Left lung (tissue), 10 donors: ENCODE measurements around the gene FAM120B. TPM values are rescaled to one million over a fixed set of nuclear protein-coding genes. Genes with fewer than 3 reads are reported as not detected.

Experiments used
- ATAC-seq: fragments of 200-7000 bp; cut with Tn5 transposase; one replicate; pipeline ENCODE4 v1.9.1; 2020; ENCODE audit warnings: moderate library complexity
- DNase-seq, 4 donors: peaks; one replicate each; pipeline ENCODE4 v3.0.0-alpha.2; 2013 to 2020
- H3K27ac ChIP-seq, 2 donors: fragments of 200-600 bp; sonication (generic) in 1 of 2; one replicate each; pipeline versions ENCODE4 v1.5.0 to v1.8.0; 2020 to 2021
- H3K27me3 ChIP-seq, 2 donors: fragments of 200-600 bp; sonication (generic) in 1 of 2; one replicate each; pipeline versions ENCODE4 v1.5.0 to v1.8.0; 2020 to 2021
- H3K36me3 ChIP-seq, 2 donors: fragments of 200-600 bp; sonication (generic) in 1 of 2; one replicate each; pipeline versions ENCODE4 v1.5.0 to v1.8.0; 2020 to 2021
- H3K4me1 ChIP-seq, 2 donors: fragments of 200-600 bp; one replicate each; pipeline ENCODE4 v1.8.0; 2021
- H3K4me3 ChIP-seq, 2 donors: fragments of 200-600 bp; sonication (generic) in 1 of 2; one replicate each; pipeline versions ENCODE4 v1.5.0 to v1.8.0; 2020 to 2021; ENCODE audit warnings: mild to moderate bottlenecking in 1 of 2
- H3K9me3 ChIP-seq, 2 donors: fragments of 200-600 bp; sonication (generic) in 1 of 2; one replicate each; pipeline versions ENCODE4 v1.5.0 to v1.8.0; 2020 to 2021
- CTCF ChIP-seq, 2 donors: fragments of 200-600 bp; sonication (generic) in 1 of 2; IDR thresholded peaks; one replicate each; pipeline versions ENCODE4 v1.5.0 to v1.8.0; 2021; ENCODE audit warnings: antibody characterized with exemption in 2 of 2
- intact Hi-C, 2 donors: fragments of 100-400 bp; cut with DNase I; formaldehyde crosslinking; loops; one replicate each; pipeline versions ENCODE4 v1.11.2 to v1.14.2; 2022
- polyA plus RNA-seq, 6 donors: library from polyadenylated mRNA; unstranded; fragments of 120-200 nt; gene quantifications; one replicate each; pipeline ENCODE4 v1.2.1, GENCODE V29; 2013; ENCODE audit not compliant: insufficient read length in 6 of 6
- total RNA-seq, 2 donors: library from RNA; stranded (reverse); fragmentation: NEBNext Ultra II Directional; extraction: Animal tissue kit (Norgen Biotek cat#: 25700); gene quantifications; one replicate each; pipeline ENCODE4 v1.2.1, GENCODE V29; 2021
- donor health status: DM: no; HTN: yes; CAD: no.
- donor health status: DM: no; HTN: no; CAD: no.

The FAM120B gene
- total and polyA plus RNA-seq, 8 donors = 26.6 to 37.7 (median 35.5) TPM

GRCh38 chr6:170305805-170306323 is 694 bp upstream of the FAM120B start:
- H3K4me3 ChIP-seq = peak overlapping the region; percentile 80 to 93
- DNase-seq (no peak), ATAC-seq (peak; percentile 38)
- intact Hi-C loops = no loop called here
- H3K36me3 ChIP-seq = no peaks in the 10 kb centered on the region
- TF ChIP-seq CTCF (IDR thresholded peaks at IDR 0.05) = no peak
- peaks cover 7 to 40% of the 10 kb centered on the region in 2 donors for H3K4me1 ChIP-seq
- H3K27ac ChIP-seq = peak overlapping the region; percentile 20 to 95
- H3K9me3 ChIP-seq = no peaks in the 10 kb centered on the region
- peaks cover 0 to 5% of the 10 kb centered on the region in 2 donors for H3K27me3 ChIP-seq

GRCh38 chr6:170307080-170307545 is 555 bp downstream of the FAM120B start:
- ATAC-seq (no peak), DNase-seq (no peak)
- no peaks in the 10 kb centered on the region for H3K9me3 ChIP-seq
- H3K27ac ChIP-seq = peak overlapping the region; percentile 85 to 95
- no peak for TF ChIP-seq CTCF (IDR thresholded peaks at IDR 0.05)
- H3K4me3 ChIP-seq = peak overlapping the region; percentile 80 to 93
- intact Hi-C loops = no loop called here
- H3K36me3 ChIP-seq = no peaks in the 10 kb centered on the region
- H3K27me3 ChIP-seq = peaks cover 0 to 5% of the 10 kb centered on the region in 2 donors
- H3K4me1 ChIP-seq = peaks cover 7 to 42% of the 10 kb centered on the region in 2 donors

GRCh38 chr6:170308761-170309160 is 2.2 kb downstream of the FAM120B start:
- peaks cover 7 to 49% of the 10 kb centered on the region in 2 donors for H3K4me1 ChIP-seq

GRCh38 chr6:170311696-170312095 is 5.1 kb downstream of the FAM120B start:
- Histone ChIP-seq H3K4me3 (no peak overlapping the region), H3K36me3 (peaks cover 0 to 3% of the 10 kb centered on the region in 2 donors), H3K9me3 (no peaks in the 10 kb centered on the region), H3K27ac (no peak overlapping the region), H3K4me1 (peaks cover 4 to 46% of the 10 kb centered on the region in 2 donors), H3K27me3 (no peaks in the 10 kb centered on the region)
- DNase-seq (no peak), ATAC-seq (no peak)
- no peak for TF ChIP-seq CTCF (IDR thresholded peaks at IDR 0.05)
- intact Hi-C loops = loop anchor here in 1 of 2 donors (10.0 kb wide), 1 partner anchor 203 kb away; no protein-coding TSS in a partner anchor

More at GRCh38 chr6:170308761-170309160, 2.2 kb downstream of the FAM120B start:
- DNase-seq = no peak
- intact Hi-C loops = no loop called here
- no peak overlapping the region for H3K4me3 ChIP-seq
- H3K9me3 ChIP-seq = no peaks in the 10 kb centered on the region
- no peak for ATAC-seq
- H3K27ac ChIP-seq = no peak overlapping the region
- TF ChIP-seq CTCF (IDR thresholded peaks at IDR 0.05) = no peak
- no peaks in the 10 kb centered on the region for H3K27me3 ChIP-seq
- H3K36me3 ChIP-seq = no peaks in the 10 kb centered on the region

GRCh38 chr6:170312876-170313275 is 6.3 kb downstream of the FAM120B start:
- H3K9me3 ChIP-seq = no peaks in the 10 kb centered on the region
- no peak overlapping the region for H3K27ac ChIP-seq
- H3K27me3 ChIP-seq = no peaks in the 10 kb centered on the region
- peaks cover 0 to 10% of the 10 kb centered on the region in 2 donors for H3K36me3 ChIP-seq
- peaks cover 0 to 38% of the 10 kb centered on the region in 2 donors for H3K4me1 ChIP-seq
- no peak overlapping the region for H3K4me3 ChIP-seq
- intact Hi-C loops = loop anchor here in 1 of 2 donors (10.0 kb wide), 1 partner anchor 202 kb away; no protein-coding TSS in a partner anchor
- ATAC-seq (no peak), DNase-seq (no peak)
- no peak for TF ChIP-seq CTCF (IDR thresholded peaks at IDR 0.05)
